ENCODE data around the gene CASP9. TPM values are rescaled to one million over a fixed set of nuclear protein-coding genes. Genes with fewer than 3 reads are reported as not detected.
A peak's percentile ranks its signal among the peaks of the same experiment; 100 is the strongest.

Gene CASP9
- total RNA-seq: 1 to 10 TPM; 6.3 to 6.5 TPM

GRCh38 chr1:15524021-15524282 is at the start of gene CASP9:
TSS of gene CASP9 (minus strand) at chr1:15524215. CDS start at chr1:15524200, 15 bp downstream.
- Mint-ChIP-seq H3K36me3 (ENCODE audit: low read depth) (no peaks in the 10 kb centered on the region), H3K4me3 (peak within 1 kb of the TSS; percentile 95), H3K4me1 (ENCODE audit: low read depth) (peaks cover 44% of the 10 kb centered on the region), H3K27ac (peak within 1 kb of the TSS; percentile 99), H3K27me3 (ENCODE audit: low read depth) (no peaks in the 10 kb centered on the region), H3K9me3 (no peaks in the 10 kb centered on the region)
- intact Hi-C loops (cut with micrococcal nuclease): loop anchor here (2.0 to 10.0 kb wide), 8 partner anchors 107 to 1531 kb away; partner anchors contain the start of genes EFHD2 and SDHB
- DNase-seq: no peak
- CTCF ChIA-PET: interaction anchor here (1.0 kb wide), 1 partner anchor 9 kb away, joined by 4 read pairs; no protein-coding TSS in a partner anchor

GRCh38 chr1:15573477-15573876 is 49.5 kb upstream of the CASP9 start:
- no peak overlapping the region for H3K27ac Mint-ChIP-seq

DNA sequence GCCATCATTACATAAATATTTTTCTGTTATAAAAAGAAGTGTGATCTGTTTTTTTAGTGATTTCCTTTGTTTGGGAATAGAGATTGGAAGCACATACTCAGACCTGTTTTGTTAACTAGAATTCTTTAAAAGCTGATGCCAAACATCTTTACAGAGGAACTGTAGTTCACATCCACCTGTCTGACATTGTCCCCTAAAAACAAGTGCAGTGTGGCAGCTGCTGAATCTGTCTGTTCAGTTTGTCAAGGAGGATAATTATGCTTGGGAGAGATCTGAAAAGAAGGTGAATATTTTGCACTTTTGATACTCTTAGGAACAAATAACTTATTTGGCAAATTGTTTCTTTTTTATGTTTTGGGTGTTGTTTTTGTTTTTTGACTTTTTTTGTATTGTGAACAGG is 47.3 kb upstream of the CASP9 start:
- Mint-ChIP-seq H3K27ac (no peak overlapping the region), H3K4me1 (ENCODE audit: low read depth) (peaks cover 2% of the 10 kb centered on the region), H3K27me3 (ENCODE audit: low read depth) (no peaks in the 10 kb centered on the region), H3K9me3 (no peaks in the 10 kb centered on the region), H3K4me3 (no peak overlapping the region), H3K36me3 (ENCODE audit: low read depth) (peaks cover 34% of the 10 kb centered on the region)
- no peak for DNase-seq
- CTCF ChIA-PET: interaction anchor here (0.6 to 1.1 kb wide), 3 partner anchors 43 to 86 kb away, joined by 3 to 5 read pairs (median 3); no protein-coding TSS in a partner anchor
- intact Hi-C loops (cut with micrococcal nuclease): no loop called here

More at GRCh38 chr1:15573477-15573876, 49.5 kb upstream of the CASP9 start:
- Mint-ChIP-seq H3K4me1 (ENCODE audit: low read depth) (peaks cover 17% of the 10 kb centered on the region), H3K36me3 (ENCODE audit: low read depth) (peaks cover 32% of the 10 kb centered on the region), H3K4me3 (no peak overlapping the region), H3K9me3 (no peaks in the 10 kb centered on the region), H3K27me3 (ENCODE audit: low read depth) (no peaks in the 10 kb centered on the region)
- CTCF ChIA-PET: interaction anchor here (1.8 kb wide), 1 partner anchor 20 kb away, joined by 4 read pairs; no protein-coding TSS in a partner anchor
- no peak for DNase-seq
- intact Hi-C loops (cut with micrococcal nuclease): no loop called here

DNA sequence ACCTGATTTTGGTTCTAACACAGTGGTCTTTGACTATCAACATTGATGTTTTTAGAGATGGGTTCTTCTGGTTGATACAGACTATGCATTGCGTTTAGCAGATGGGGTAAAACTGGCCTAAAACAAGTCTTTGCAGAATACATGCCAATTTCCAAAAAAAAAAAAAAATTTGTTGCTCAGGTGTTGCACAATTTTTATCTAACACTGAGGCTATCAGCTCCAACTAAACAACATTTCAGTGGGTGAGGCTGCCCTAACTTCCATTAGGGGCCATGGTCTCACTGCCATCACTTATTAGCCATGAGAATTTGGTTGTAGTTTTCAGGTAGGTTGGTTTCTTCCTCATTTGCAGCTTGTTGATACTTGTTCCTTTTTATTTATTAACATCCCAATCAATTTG is 46.8 kb upstream of the CASP9 start:
- peaks cover 35% of the 10 kb centered on the region for H3K36me3 Mint-ChIP-seq (ENCODE audit: low read depth)
- CTCF ChIA-PET: interaction anchor here (0.6 to 1.1 kb wide), 4 partner anchors 16 to 86 kb away, joined by 3 to 5 read pairs (median 3); no protein-coding TSS in a partner anchor

GRCh38 chr1:15568387-15569073 is 44.5 kb upstream of the CASP9 start:
- CTCF ChIA-PET: no interaction called here
- no peak overlapping the region for H3K4me3 Mint-ChIP-seq
- H3K36me3 Mint-ChIP-seq (ENCODE audit: low read depth): peaks cover 37% of the 10 kb centered on the region
- no peaks in the 10 kb centered on the region for H3K27me3 Mint-ChIP-seq (ENCODE audit: low read depth)
- no peak overlapping the region for H3K27ac Mint-ChIP-seq
- intact Hi-C loops (cut with micrococcal nuclease): no loop called here
- H3K9me3 Mint-ChIP-seq: no peaks in the 10 kb centered on the region
- no peak for DNase-seq
- peaks cover 2% of the 10 kb centered on the region for H3K4me1 Mint-ChIP-seq (ENCODE audit: low read depth)

More for the DNA sequence above, 46.8 kb upstream of the CASP9 start:
- DNase-seq: no peak
- intact Hi-C loops (cut with micrococcal nuclease): no loop called here
- Mint-ChIP-seq H3K27ac (no peak overlapping the region), H3K27me3 (ENCODE audit: low read depth) (no peaks in the 10 kb centered on the region), H3K4me3 (no peak overlapping the region), H3K9me3 (no peaks in the 10 kb centered on the region), H3K4me1 (ENCODE audit: low read depth) (peaks cover 2% of the 10 kb centered on the region)

DNA sequence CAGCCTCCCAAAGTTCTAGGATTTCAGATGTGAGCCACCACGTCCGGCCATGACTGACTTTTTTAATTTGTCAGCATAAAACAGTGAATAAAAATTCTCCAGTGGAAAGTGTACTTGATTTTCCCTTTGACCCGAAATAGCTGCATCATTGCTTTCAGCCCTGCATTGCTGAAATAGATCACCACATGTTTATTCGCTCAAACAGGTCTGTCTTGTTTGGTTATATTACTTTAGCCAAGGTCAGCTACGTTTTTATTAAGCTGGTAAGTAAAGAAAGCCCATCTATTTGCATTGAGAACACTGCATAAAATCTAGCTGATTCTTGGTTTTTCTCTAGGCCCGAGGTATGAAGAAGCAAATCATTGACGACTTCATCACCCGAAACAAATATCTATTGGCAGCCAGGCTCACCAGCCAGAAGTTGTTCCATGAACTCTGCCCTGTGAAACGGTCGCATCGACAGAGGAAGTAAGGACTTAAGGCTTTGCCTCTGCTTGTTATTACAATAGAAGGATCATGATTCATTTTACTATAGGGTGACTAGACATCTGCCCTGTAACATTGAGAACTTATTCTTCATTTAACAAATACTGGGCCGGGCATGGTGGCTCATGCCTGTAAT is 35.3 kb upstream of the CASP9 start:
- no peak overlapping the region for H3K4me3 Mint-ChIP-seq
- DNase-seq: no peak
- no peaks in the 10 kb centered on the region for H3K9me3 Mint-ChIP-seq
- peaks cover 16% of the 10 kb centered on the region for H3K36me3 Mint-ChIP-seq (ENCODE audit: low read depth)
- H3K27me3 Mint-ChIP-seq (ENCODE audit: low read depth): no peaks in the 10 kb centered on the region
- intact Hi-C loops (cut with micrococcal nuclease): no loop called here
- no peak overlapping the region for H3K27ac Mint-ChIP-seq
- CTCF ChIA-PET: interaction anchor here (0.5 kb wide), 1 partner anchor 41 kb away, joined by 7 read pairs; no protein-coding TSS in a partner anchor
- no peaks in the 10 kb centered on the region for H3K4me1 Mint-ChIP-seq (ENCODE audit: low read depth)

GRCh38 chr1:15558516-15558915 is 34.5 kb upstream of the CASP9 start:
- intact Hi-C loops (cut with micrococcal nuclease): no loop called here
- DNase-seq: no peak
- Mint-ChIP-seq H3K4me3 (no peak overlapping the region), H3K4me1 (ENCODE audit: low read depth) (no peaks in the 10 kb centered on the region), H3K36me3 (ENCODE audit: low read depth) (peaks cover 12% of the 10 kb centered on the region), H3K9me3 (no peaks in the 10 kb centered on the region), H3K27ac (no peak overlapping the region), H3K27me3 (ENCODE audit: low read depth) (no peaks in the 10 kb centered on the region)
- CTCF ChIA-PET: interaction anchor here (0.5 to 0.6 kb wide), 2 partner anchors 41 to 679 kb away, joined by 3 to 7 read pairs; no protein-coding TSS in a partner anchor

DNA sequence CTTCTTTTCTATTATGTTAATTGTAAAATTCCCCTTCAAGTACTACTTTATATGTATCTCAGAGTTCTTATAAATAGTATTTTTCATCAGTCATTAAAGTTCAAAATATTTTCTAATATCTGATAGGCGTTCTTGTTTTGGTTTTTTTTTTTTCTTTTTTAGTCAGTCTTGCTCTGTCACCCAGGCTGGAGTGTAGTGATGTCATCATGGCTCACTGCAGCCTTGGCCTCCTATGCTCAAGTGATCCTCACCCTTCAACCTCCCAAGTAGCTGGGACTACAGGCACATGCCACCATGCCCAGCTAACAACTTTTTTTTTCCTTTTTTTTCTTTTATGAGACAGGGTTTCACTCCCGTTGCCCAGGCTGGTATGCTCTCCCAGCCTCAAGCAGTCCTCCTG is 33.6 kb upstream of the CASP9 start:
- no peak for DNase-seq
- CTCF ChIA-PET: no interaction called here
- Mint-ChIP-seq H3K4me1 (ENCODE audit: low read depth) (no peaks in the 10 kb centered on the region), H3K36me3 (ENCODE audit: low read depth) (peaks cover 13% of the 10 kb centered on the region), H3K9me3 (no peaks in the 10 kb centered on the region), H3K27me3 (ENCODE audit: low read depth) (no peaks in the 10 kb centered on the region), H3K27ac (no peak overlapping the region), H3K4me3 (no peak overlapping the region)
- intact Hi-C loops (cut with micrococcal nuclease): no loop called here

DNA sequence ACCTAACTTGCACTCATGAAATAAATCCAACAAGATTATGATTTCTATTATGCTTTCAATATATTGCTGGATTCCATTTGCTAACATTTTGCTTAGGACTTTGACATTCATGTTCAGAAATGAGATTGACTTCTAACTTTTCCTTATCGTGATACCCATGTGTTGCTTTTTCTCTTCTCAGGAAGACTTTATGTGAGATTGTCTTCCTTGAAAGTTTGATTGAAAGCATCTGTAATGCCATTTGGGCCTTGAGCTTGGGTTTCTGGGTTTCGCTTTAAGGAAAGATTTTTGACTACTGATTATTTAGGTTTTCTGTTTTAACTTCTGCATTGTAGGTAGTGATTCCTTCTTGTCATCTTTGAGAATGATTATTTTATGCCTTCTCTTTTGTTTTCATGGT is 33.0 kb upstream of the CASP9 start:
- Mint-ChIP-seq H3K4me1 (ENCODE audit: low read depth) (no peaks in the 10 kb centered on the region), H3K27me3 (ENCODE audit: low read depth) (no peaks in the 10 kb centered on the region), H3K4me3 (no peak overlapping the region), H3K36me3 (ENCODE audit: low read depth) (peaks cover 13% of the 10 kb centered on the region), H3K27ac (no peak overlapping the region), H3K9me3 (no peaks in the 10 kb centered on the region)
- CTCF ChIA-PET: no interaction called here
- intact Hi-C loops (cut with micrococcal nuclease): no loop called here
- no peak for DNase-seq

GRCh38 chr1:15550573-15550972 is 26.6 kb upstream of the CASP9 start:
- Mint-ChIP-seq H3K27ac (no peak overlapping the region), H3K9me3 (no peaks in the 10 kb centered on the region), H3K4me3 (no peak overlapping the region), H3K4me1 (ENCODE audit: low read depth) (no peaks in the 10 kb centered on the region), H3K36me3 (ENCODE audit: low read depth) (peaks cover 17% of the 10 kb centered on the region), H3K27me3 (ENCODE audit: low read depth) (no peaks in the 10 kb centered on the region)
- no peak for DNase-seq
- intact Hi-C loops (cut with micrococcal nuclease): no loop called here
- CTCF ChIA-PET: no interaction called here

DNA sequence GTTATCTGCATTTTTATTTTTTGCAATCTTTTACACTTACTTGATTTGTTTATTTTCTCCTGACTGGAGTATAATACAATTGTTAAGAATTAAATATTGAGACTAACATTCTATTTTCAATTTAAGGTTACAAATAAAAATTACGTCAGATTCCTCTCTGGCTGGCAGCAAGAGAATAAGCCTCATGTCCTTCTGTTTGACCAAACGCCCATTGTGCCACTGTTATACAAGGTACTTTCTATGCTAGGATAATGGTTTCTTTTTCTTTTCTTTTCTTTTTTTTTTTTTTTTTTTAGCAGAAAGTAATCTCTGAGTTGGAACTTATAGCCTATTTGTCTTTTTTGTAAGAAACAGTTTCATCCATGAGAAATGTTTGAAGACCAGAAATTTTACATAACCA is 22.6 kb upstream of the CASP9 start:
- Mint-ChIP-seq H3K27ac (no peak overlapping the region), H3K4me1 (ENCODE audit: low read depth) (no peaks in the 10 kb centered on the region), H3K27me3 (ENCODE audit: low read depth) (no peaks in the 10 kb centered on the region), H3K4me3 (no peak overlapping the region), H3K9me3 (no peaks in the 10 kb centered on the region), H3K36me3 (ENCODE audit: low read depth) (peaks cover 22% of the 10 kb centered on the region)
- CTCF ChIA-PET: no interaction called here
- DNase-seq: no peak
- intact Hi-C loops (cut with micrococcal nuclease): no loop called here

DNA sequence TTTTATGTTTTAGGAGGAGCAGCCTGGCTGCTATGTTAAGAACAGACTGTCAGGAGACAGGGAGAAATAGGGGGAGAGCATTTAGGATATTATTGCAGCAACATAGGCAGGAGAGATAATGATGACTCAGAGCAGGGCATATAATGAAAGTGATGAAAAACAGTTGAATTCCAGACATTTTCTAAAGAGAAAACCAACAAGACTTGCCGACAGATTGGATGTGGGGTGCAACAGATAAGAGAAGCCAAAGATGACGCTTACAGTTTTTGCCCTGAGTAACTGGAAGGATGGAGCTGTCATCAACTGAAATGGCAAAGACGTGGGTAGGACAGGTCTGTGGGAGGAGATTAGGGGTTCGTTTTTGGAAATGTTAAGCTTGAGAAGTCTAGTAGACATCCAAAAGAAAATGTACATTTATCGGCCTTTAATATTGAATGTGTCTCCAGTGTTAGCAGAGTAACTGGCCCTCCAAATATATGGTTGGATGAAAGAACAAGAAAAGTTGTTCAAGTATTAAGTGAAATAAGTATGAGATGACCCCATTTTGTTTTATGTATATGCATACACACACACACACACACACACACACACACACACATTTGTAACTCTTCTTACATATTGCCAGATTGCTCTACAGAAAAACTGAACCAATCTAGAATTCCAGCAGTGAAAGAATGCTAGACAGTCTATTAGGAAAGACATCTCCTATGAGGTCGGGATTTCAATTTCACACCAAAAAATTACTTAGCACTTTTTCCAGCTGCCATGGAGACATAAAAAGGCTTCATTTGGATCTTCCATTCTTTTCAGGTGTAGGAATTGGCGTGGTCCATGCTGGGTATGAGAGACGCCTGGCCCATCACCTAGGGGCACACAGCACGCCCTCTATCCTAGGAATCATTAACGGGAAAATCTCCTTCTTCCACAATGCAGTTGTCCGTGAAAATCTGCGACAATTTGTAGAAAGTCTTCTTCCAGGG is 19.9 kb upstream of the CASP9 start:
- H3K9me3 Mint-ChIP-seq: no peaks in the 10 kb centered on the region
- H3K4me3 Mint-ChIP-seq: no peak overlapping the region
- no peaks in the 10 kb centered on the region for H3K27me3 Mint-ChIP-seq (ENCODE audit: low read depth)
- H3K36me3 Mint-ChIP-seq (ENCODE audit: low read depth): peaks cover 17% of the 10 kb centered on the region
- no peak overlapping the region for H3K27ac Mint-ChIP-seq
- CTCF ChIA-PET: no interaction called here
- intact Hi-C loops (cut with micrococcal nuclease): no loop called here
- H3K4me1 Mint-ChIP-seq (ENCODE audit: low read depth): no peaks in the 10 kb centered on the region
- no peak for DNase-seq

All from activated naive CD4-positive, alpha-beta T cell treated with anti-CD3 and anti-CD28 coated beads for 36 hours (primary cell).